ENCODE measurements around the gene GNE. TPM values are rescaled to one million over a fixed set of nuclear protein-coding genes. Genes with fewer than 3 reads are reported as not detected.

The GNE gene
- total and polyA plus RNA-seq, 2 of the 13 experiments (the other 11 are each of a cell fraction or from before 2014, with no cell fraction given) = 16.1 to 24.1 TPM

- DNase-seq (ENCODE audit: low spot score) = no peak
- H3K36me3 ChIP-seq (replicated peaks in 1 of 2; ENCODE audit: control insufficient read depth in 1 of 2, insufficient read depth in 2 of 2, low read length in 2 of 2) = no peaks in the 10 kb centered on the region
- BruUV-seq (replicated peaks) = no TSS peak
- H3K27me3 ChIP-seq (ENCODE audit: control insufficient read depth in 1 of 2, insufficient read depth in 2 of 2, low read length in 2 of 2) = no peaks in the 10 kb centered on the region
- no peak overlapping the region for H2AFZ ChIP-seq (ENCODE audit: low read length)
- no peak overlapping the region for H3K27ac ChIP-seq (ENCODE audit: extremely low read length, insufficient read depth, low read length)
- intact Hi-C loops (cut with micrococcal nuclease; ENCODE audit: unreplicated experiment) (no loop called here), in situ Hi-C loops (cut with HindIII; ENCODE audit: extremely low pct_ligation_motif_present, low pct_unique_long_range_greater_than_20kb) (no loop called here)
- no peak for FAIRE-seq
- H3K4me1 ChIP-seq (ENCODE audit: insufficient read depth, low read length) = peaks cover 14% of the 10 kb centered on the region
- POLR2A ChIA-PET = no interaction called here
- H4K20me1 ChIP-seq (ENCODE audit: insufficient read depth, low read length) = no peaks in the 10 kb centered on the region
- H3K9ac ChIP-seq (ENCODE audit: insufficient read depth, low read depth, low read length) = no peak overlapping the region
- ATAC-seq = no peak
- H3K4me2 ChIP-seq (ENCODE audit: low read depth, low read length) = no peak overlapping the region
- H3K79me2 ChIP-seq (ENCODE audit: insufficient read depth, low read length) = no peaks in the 10 kb centered on the region
- H3K4me3 ChIP-seq (replicated peaks in 1 of 3; ENCODE audit: insufficient read depth in 1 of 3, low read depth in 2 of 3, low read length in 3 of 3) = no peak overlapping the region
- WGBS (ENCODE audit: low lambda C conversion rate) = 56% methylated on average over 3 of the region's 3 CpGs
- H3K9me3 ChIP-seq (ENCODE audit: low read length) = no peaks in the 10 kb centered on the region
- CTCF ChIA-PET (ENCODE audit: low intra/inter-chr PET ratio, low total read pairs) = no interaction called here
- TF ChIP-seq SCMH1 (CRISPR knock-in tag; IDR thresholded peaks at IDR 0.05; ENCODE audit: borderline replicate concordance) (no peak), ZNF652 (CRISPR knock-in tag; IDR thresholded peaks at IDR 0.05; ENCODE audit: borderline replicate concordance, low read depth) (no peak), ZFP36 (IDR thresholded peaks at IDR 0.05; ENCODE audit: borderline replicate concordance, low read depth, low read length, partially characterized antibody) (no peak), JUN (CRISPR knock-in tag; IDR thresholded peaks at IDR 0.05) (no peak), RFX3 (CRISPR knock-in tag; IDR thresholded peaks at IDR 0.05) (no peak), KAT8 (CRISPR knock-in tag; IDR thresholded peaks at IDR 0.05) (no peak), ZBTB7B (CRISPR knock-in tag; IDR thresholded peaks at IDR 0.05) (no peak), SALL1 (CRISPR knock-in tag; IDR thresholded peaks at IDR 0.05) (no peak), ZNF383 (CRISPR knock-in tag; IDR thresholded peaks at IDR 0.05; ENCODE audit: borderline replicate concordance) (no peak), ISL2 (CRISPR knock-in tag; IDR thresholded peaks at IDR 0.05) (no peak), TRIM22 (IDR thresholded peaks at IDR 0.05) (no peak), ZFP41 (CRISPR knock-in tag; IDR thresholded peaks at IDR 0.05; ENCODE audit: borderline replicate concordance) (no peak)
- TF ChIP-seq, protein P1, sequence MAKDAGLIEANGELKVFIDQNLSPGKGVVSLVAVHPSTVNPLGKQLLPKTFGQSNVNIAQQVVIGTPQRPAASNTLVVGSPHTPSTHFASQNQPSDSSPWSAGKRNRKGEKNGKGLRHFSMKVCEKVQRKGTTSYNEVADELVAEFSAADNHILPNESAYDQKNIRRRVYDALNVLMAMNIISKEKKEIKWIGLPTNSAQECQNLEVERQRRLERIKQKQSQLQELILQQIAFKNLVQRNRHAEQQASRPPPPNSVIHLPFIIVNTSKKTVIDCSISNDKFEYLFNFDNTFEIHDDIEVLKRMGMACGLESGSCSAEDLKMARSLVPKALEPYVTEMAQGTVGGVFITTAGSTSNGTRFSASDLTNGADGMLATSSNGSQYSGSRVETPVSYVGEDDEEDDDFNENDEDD (CRISPR knock-in tag; IDR thresholded peaks at IDR 0.05; ENCODE audit: borderline replicate concordance) = no peak
- TF ChIP-seq, protein P2, sequence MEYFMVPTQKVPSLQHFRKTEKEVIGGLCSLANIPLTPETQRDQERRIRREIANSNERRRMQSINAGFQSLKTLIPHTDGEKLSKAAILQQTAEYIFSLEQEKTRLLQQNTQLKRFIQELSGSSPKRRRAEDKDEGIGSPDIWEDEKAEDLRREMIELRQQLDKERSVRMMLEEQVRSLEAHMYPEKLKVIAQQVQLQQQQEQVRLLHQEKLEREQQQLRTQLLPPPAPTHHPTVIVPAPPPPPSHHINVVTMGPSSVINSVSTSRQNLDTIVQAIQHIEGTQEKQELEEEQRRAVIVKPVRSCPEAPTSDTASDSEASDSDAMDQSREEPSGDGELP (IDR thresholded peaks at IDR 0.05; ENCODE audit: borderline replicate concordance, low read depth) = no peak
- TF ChIP-seq, protein P3, sequence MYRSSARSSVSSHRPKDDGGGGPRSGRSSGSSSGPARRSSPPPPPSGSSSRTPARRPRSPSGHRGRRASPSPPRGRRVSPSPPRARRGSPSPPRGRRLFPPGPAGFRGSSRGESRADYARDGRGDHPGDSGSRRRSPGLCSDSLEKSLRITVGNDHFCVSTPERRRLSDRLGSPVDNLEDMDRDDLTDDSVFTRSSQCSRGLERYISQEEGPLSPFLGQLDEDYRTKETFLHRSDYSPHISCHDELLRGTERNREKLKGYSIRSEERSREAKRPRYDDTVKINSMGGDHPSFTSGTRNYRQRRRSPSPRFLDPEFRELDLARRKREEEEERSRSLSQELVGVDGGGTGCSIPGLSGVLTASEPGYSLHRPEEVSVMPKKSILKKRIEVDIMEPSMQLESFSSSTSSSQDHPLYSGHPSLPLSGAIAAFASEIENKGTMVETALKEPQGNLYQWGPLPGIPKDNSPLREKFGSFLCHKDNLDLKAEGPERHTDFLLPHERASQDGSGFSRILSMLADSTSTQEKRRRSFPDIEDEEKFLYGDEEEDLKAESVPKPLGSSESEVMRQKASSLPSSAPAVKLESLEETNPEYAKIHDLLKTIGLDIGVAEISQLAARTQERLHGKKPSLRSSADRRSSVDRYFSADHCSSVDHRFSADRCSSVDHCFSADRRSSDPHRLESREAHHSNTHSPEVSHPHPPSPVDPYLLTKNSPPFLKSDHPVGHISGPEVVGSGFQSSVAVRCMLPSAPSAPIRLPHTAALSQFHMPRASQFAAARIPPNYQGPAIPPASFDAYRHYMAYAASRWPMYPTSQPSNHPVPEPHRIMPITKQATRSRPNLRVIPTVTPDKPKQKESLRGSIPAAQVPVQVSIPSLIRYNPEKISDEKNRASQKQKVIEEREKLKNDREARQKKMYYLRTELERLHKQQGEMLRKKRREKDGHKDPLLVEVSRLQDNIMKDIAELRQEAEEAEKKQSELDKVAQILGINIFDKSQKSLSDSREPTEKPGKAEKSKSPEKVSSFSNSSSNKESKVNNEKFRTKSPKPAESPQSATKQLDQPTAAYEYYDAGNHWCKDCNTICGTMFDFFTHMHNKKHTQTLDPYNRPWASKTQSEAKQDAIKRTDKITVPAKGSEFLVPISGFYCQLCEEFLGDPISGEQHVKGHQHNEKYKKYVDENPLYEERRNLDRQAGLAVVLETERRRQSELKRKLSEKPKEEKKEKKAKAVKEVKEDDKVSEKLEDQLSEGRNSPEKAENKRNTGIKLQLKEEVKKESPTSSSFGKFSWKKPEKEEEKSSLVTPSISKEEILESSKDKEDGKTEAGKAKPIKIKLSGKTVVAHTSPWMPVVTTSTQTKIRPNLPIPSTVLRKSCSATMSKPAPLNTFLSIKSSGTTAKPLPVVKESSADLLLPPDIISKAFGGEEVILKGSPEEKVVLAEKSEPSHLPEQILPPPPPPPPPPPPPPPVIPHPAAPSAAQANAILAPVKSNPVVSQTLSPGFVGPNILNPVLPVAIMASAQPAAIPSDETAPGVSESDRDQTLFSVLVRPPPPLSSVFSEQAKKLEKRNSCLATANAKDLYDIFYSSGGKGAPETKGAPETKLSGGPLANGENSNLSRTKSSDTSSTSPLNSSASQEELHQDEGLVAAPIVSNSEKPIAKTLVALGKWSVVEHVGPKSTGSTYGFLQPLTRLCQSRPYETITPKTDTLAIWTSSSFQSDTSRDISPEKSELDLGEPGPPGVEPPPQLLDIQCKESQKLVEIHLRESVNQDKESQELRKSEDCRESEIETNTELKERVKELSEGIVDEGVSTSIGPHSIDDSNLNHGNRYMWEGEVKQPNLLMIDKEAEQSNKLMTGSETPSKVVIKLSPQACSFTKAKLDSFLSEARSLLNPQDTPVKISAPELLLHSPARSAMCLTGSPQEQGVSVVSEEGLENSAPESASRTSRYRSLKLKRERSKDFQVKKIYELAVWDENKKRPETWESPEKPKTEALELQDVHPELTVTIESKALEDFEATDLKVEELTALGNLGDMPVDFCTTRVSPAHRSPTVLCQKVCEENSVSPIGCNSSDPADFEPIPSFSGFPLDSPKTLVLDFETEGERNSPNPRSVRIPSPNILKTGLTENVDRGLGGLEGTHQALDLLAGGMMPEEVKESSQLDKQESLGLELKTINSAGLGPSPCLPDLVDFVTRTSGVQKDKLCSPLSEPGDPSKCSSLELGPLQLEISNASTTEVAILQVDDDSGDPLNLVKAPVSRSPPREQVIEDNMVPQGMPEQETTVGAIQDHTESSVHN (CRISPR knock-in tag; IDR thresholded peaks at IDR 0.05) = no peak
These were observed 40.3 kb upstream of the GNE start for GRCh38 chr9:36298566-36298965.
